Left hindlimb (tissue), 1 donor: ENCODE measurements around the gene MYBBP1A.
"Not testable (repeated sequence)": the region's sequence is repeated elsewhere in the genome, so short reads cannot be mapped to it uniquely, and the experiment has no call there.

Experiments
- DNase-seq: peaks from one replicate; pipeline ENCODE4 v3.0.0-alpha.2; 2018

The MYBBP1A gene

GRCh38 chr17:4590042-4590441 is 34.9 kb upstream of the MYBBP1A start:
- not testable (repeated sequence) for DNase-seq

GRCh38 chr17:4588898-4589625 is 33.9 kb upstream of the MYBBP1A start:
- no peak for DNase-seq

- no peak for DNase-seq
These were observed 33.2 kb upstream of the MYBBP1A start for GRCh38 chr17:4588391-4588790.

- DNase-seq = no peak
These were observed 32.6 kb upstream of the MYBBP1A start for GRCh38 chr17:4587803-4588202.

- DNase-seq = no peak
These were observed 32.0 kb upstream of the MYBBP1A start for GRCh38 chr17:4587195-4587594.

GRCh38 chr17:4586043-4586442 is 30.9 kb upstream of the MYBBP1A start:
- no peak for DNase-seq

GRCh38 chr17:4585638-4585994 is 30.4 kb upstream of the MYBBP1A start:
- no peak for DNase-seq

- DNase-seq = no peak
These were observed 29.9 kb upstream of the MYBBP1A start for GRCh38 chr17:4584917-4585637.

GRCh38 chr17:4584101-4584916 is 29.1 kb upstream of the MYBBP1A start, which contains the start of gene SMTNL2:
TSS of gene SMTNL2 (plus strand) at chr17:4584529. CDS start at chr17:4584606, 77 bp downstream.
- DNase-seq = no peak

- no peak for DNase-seq
These were observed 28.6 kb upstream of the MYBBP1A start for GRCh38 chr17:4583782-4584100.

- DNase-seq = no peak
These were observed 28.0 kb upstream of the MYBBP1A start for GRCh38 chr17:4583206-4583605.

GRCh38 chr17:4582691-4583090 is 27.5 kb upstream of the MYBBP1A start:
- no peak for DNase-seq

GRCh38 chr17:4582101-4582501 is 26.9 kb upstream of the MYBBP1A start:
- DNase-seq = no peak

GRCh38 chr17:4580291-4580690 is 25.1 kb upstream of the MYBBP1A start:
- DNase-seq = no peak

GRCh38 chr17:4579678-4580077 is 24.5 kb upstream of the MYBBP1A start:
- DNase-seq = no peak

GRCh38 chr17:4578349-4578748 is 23.2 kb upstream of the MYBBP1A start:
- DNase-seq = not testable (repeated sequence)

- no peak for DNase-seq
These were observed 22.3 kb upstream of the MYBBP1A start for GRCh38 chr17:4577386-4577993.

GRCh38 chr17:4576729-4577322 is 21.6 kb upstream of the MYBBP1A start:
- no peak for DNase-seq

GRCh38 chr17:4576161-4576558 is 21.0 kb upstream of the MYBBP1A start:
- peak; percentile 13 for DNase-seq

- DNase-seq = peak; percentile 7
These were observed 19.4 kb upstream of the MYBBP1A start for GRCh38 chr17:4574448-4575045.

- DNase-seq = peak; percentile 29
These were observed 18.5 kb upstream of the MYBBP1A start for GRCh38 chr17:4573669-4574068.

- DNase-seq = peak; percentile 8
These were observed 17.9 kb upstream of the MYBBP1A start for GRCh38 chr17:4573115-4573514.
